Measurements from ENCODE around the gene SORCS2. TPM values are rescaled to one million over a fixed set of nuclear protein-coding genes. Genes with fewer than 3 reads are reported as not detected.

Gene SORCS2
- total RNA-seq, 4 donors from 2014 or later, result 1.1 to 2.5 (median 2.0) TPM

DNA sequence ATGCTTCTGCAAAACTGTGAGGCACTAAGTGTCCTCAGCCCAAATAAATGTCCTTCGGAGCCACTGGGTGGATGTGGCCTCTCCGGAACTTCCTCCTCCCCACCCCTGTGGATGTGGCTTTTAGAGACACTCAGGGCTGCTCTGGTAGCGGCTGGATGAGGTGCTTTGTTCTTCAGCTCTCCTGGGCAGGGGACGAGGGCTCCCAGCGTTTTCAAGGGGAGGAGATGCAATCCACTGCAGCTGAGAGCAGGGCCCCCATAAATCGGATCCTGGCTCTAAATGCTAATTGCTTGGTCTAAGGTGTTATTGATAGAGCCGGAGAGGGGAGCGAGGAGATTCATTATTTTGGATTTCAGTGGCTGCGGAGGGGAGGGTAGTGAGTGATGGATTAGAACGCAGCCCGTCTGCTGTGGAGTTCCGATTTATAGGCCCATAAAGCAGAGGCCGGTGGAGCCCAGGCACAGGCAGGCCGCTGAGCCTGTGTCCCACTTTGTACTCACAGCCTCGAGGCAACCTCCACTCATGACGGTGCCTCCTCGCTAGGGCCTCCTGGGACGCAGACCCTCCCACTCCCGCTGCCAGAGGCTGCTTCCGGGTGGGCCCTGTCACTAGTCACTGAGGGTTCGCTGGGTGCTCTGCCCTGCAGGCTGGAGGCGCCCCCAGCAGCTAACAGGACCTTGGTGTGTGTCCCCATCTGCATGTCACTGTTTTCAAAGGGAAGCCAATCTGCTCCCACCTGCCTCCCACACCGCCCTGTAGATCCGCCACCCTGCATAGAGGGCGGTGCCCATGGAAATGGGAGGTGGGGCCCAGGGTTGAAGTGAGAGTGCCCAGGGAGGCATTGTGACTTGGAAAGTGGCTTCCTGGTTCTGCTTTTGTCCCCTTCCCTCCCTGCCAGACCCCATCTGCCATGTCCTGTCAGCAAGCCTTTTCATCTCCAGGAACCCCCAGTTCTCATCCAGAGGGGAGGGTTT lies 377.8 kb downstream of the SORCS2 start:
- H3K36me3 ChIP-seq, result no peaks in the 10 kb centered on the region
- peaks cover 0 to 7% (median 0%) of the 10 kb centered on the region in 4 donors for H3K27me3 ChIP-seq
- H3K9me3 ChIP-seq, result peaks cover 0 to 9% (median 0%) of the 10 kb centered on the region in 3 donors
- H3K4me1 ChIP-seq, result no peaks in the 10 kb centered on the region
- TF ChIP-seq, protein P1, sequence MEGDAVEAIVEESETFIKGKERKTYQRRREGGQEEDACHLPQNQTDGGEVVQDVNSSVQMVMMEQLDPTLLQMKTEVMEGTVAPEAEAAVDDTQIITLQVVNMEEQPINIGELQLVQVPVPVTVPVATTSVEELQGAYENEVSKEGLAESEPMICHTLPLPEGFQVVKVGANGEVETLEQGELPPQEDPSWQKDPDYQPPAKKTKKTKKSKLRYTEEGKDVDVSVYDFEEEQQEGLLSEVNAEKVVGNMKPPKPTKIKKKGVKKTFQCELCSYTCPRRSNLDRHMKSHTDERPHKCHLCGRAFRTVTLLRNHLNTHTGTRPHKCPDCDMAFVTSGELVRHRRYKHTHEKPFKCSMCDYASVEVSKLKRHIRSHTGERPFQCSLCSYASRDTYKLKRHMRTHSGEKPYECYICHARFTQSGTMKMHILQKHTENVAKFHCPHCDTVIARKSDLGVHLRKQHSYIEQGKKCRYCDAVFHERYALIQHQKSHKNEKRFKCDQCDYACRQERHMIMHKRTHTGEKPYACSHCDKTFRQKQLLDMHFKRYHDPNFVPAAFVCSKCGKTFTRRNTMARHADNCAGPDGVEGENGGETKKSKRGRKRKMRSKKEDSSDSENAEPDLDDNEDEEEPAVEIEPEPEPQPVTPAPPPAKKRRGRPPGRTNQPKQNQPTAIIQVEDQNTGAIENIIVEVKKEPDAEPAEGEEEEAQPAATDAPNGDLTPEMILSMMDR (IDR thresholded peaks at IDR 0.05), result no peak
- no peak for TF ChIP-seq POLR2A (IDR thresholded peaks at IDR 0.05)
- 79 to 81% methylated on average over 11 to 20 of the region's 25 CpGs for WGBS, 2 donors
- H3K4me3 ChIP-seq, result no peak overlapping the region
- H3K27ac ChIP-seq, result no peak overlapping the region
- no peak for DNase-seq
- intact Hi-C loops (cut with DNase I), result no loop called here

DNA sequence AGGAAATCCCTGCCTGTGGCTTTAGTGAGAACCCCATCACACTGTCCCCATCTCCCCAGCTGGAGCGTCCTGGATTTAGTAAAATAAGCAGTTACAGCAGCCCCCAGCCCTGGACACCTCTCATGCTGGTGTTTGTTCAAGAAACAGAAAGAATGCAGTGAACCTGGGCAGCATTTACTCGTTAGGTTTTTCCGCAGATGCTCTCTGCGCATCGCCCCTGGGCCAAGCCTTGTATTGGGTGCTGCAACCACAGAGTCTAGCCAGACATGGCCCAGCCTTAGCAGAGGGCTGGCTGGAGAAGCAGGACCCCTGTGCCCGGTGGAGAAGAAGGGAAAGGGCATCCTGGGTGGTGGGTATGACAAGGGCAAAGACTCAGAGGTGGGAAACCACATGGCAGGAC lies 378.7 kb downstream of the SORCS2 start:
- H3K27me3 ChIP-seq, result peaks cover 0 to 7% (median 0%) of the 10 kb centered on the region in 4 donors
- no peak for TF ChIP-seq POLR2A (IDR thresholded peaks at IDR 0.05)
- TF ChIP-seq, protein P1 (IDR thresholded peaks at IDR 0.05), result no peak
- intact Hi-C loops (cut with DNase I), result no loop called here
- H3K9me3 ChIP-seq, result peaks cover 0 to 17% (median 2%) of the 10 kb centered on the region in 3 donors
- no peak overlapping the region for H3K4me3 ChIP-seq
- 80 to 100% methylated on average over 3 to 6 of the region's 6 CpGs for WGBS, 2 donors
- no peak overlapping the region for H3K27ac ChIP-seq
- no peaks in the 10 kb centered on the region for H3K36me3 ChIP-seq
- no peaks in the 10 kb centered on the region for H3K4me1 ChIP-seq
- DNase-seq, result no peak

DNA sequence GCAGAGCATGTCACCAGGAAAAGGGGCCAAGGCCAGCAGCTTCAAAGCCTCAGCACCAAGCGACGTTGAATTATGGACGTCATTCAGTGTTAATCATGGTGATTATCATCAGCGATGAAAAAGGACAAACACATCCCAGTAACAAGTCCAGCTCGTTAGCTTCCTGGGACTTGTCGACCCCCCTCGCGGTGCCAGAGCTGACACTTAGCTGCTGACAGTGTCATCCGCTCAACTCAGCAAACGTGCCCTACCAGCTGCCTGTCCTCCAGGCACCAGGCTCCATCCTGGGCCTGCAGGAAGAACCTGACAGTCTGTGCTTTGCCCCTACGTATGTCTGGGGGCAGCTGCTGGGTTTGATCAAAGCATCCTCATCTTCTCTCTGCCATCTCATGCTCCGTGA lies 379.4 kb downstream of the SORCS2 start:
- Histone ChIP-seq H3K27me3 (peaks cover 0 to 7% (median 0%) of the 10 kb centered on the region in 4 donors), H3K4me1 (no peaks in the 10 kb centered on the region), H3K4me3 (no peak overlapping the region), H3K27ac (no peak overlapping the region), H3K9me3 (peaks cover 0 to 24% (median 9%) of the 10 kb centered on the region in 3 donors), H3K36me3 (no peaks in the 10 kb centered on the region)
- 66 to 71% methylated on average over 8 to 12 of the region's 12 CpGs for WGBS, 2 donors
- no peak for DNase-seq
- intact Hi-C loops (cut with DNase I), result no loop called here
- TF ChIP-seq POLR2A (IDR thresholded peaks at IDR 0.05), result no peak
- TF ChIP-seq, protein P1 (IDR thresholded peaks at IDR 0.05), result no peak

DNA sequence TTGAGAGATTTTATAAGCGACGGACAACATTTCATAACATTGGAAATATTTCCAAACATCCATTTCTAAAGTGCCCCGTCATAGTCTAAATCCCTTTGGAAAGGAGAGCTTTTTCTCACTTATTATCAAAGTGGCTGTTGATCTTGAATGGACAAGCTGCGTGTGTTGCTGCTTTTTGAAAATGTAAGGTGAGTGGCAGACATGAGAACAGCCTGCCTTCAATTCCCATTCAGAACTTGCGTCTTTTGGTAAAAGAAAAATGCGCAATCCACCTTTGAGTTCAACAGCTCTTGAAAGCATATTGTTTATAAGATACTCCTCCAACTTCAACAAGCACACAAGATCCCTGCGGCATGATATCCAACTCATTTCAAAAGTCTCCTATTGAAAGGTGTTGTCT lies 380.6 kb downstream of the SORCS2 start:
- no peak for DNase-seq
- H3K4me1 ChIP-seq, result no peaks in the 10 kb centered on the region
- WGBS, 2 donors, result 79 to 88% methylated on average over 7 of the region's 7 CpGs
- peaks cover 0 to 36% (median 21%) of the 10 kb centered on the region in 3 donors for H3K9me3 ChIP-seq
- H3K36me3 ChIP-seq, result no peaks in the 10 kb centered on the region
- H3K4me3 ChIP-seq, result no peak overlapping the region
- intact Hi-C loops (cut with DNase I), result no loop called here
- no peak overlapping the region for H3K27ac ChIP-seq
- TF ChIP-seq, protein P1 (IDR thresholded peaks at IDR 0.05), result no peak
- no peak for TF ChIP-seq POLR2A (IDR thresholded peaks at IDR 0.05)
- peaks cover 0 to 7% (median 0%) of the 10 kb centered on the region in 4 donors for H3K27me3 ChIP-seq

DNA sequence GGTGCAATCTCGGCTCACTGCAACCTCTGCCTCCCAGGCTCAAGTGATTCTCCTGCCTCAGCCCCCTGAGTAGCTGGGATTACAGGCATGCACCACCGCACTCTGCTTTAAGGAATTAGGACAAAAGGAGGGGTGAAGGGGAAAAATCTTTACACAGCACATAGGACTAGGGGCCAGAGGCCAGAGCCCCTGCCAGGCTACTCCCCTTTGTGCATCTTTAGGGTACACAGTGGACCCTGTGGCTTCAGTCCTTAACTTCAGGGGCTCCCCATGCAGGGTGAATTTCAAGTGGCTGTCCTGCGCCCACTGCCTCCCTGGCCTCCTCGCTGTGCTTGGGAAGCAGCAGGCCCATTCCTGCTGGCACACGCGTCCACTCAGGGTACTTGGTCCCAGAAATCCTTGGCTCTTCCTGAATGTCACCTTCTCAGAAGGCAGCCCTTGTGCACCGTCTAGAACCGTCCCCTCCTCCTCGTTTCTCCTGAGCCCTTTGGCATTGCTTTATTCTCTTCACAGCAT lies 381.3 kb downstream of the SORCS2 start:
- DNase-seq, result no peak
- TF ChIP-seq, protein P1 (IDR thresholded peaks at IDR 0.05), result no peak
- no peak for TF ChIP-seq POLR2A (IDR thresholded peaks at IDR 0.05)
- 60 to 80% methylated on average over 8 to 9 of the region's 9 CpGs for WGBS, 2 donors
- Histone ChIP-seq H3K27me3 (peaks cover 0 to 7% (median 0%) of the 10 kb centered on the region in 4 donors), H3K4me1 (no peaks in the 10 kb centered on the region), H3K9me3 (peaks cover 0 to 43% (median 29%) of the 10 kb centered on the region in 3 donors), H3K4me3 (no peak overlapping the region), H3K36me3 (no peaks in the 10 kb centered on the region), H3K27ac (no peak overlapping the region)
- intact Hi-C loops (cut with DNase I), result no loop called here

Measured in esophagus squamous epithelium (tissue), 5 donors.